GM15510 (cell line): ENCODE measurements around the gene NLRP5.

Experiments used
- POLR2A ChIP-seq: IDR thresholded peaks from 3 replicates; pipeline ENCODE4 v1.6.1; 2011; ENCODE audit warnings: borderline replicate concordance; ENCODE audit not compliant: insufficient read length; ENCODE audit errors: extremely low read depth

Gene NLRP5

GRCh38 chr19:56091066-56091490 is 104.5 kb downstream of the NLRP5 start:
- no peak for TF ChIP-seq POLR2A

- no peak for TF ChIP-seq POLR2A
These were observed 105.4 kb downstream of the NLRP5 start for GRCh38 chr19:56091751-56092546.

GRCh38 chr19:56092685-56093631 is 106.4 kb downstream of the NLRP5 start:
- no peak for TF ChIP-seq POLR2A

- no peak for TF ChIP-seq POLR2A
These were observed 107.9 kb downstream of the NLRP5 start for GRCh38 chr19:56094449-56094848.

DNA sequence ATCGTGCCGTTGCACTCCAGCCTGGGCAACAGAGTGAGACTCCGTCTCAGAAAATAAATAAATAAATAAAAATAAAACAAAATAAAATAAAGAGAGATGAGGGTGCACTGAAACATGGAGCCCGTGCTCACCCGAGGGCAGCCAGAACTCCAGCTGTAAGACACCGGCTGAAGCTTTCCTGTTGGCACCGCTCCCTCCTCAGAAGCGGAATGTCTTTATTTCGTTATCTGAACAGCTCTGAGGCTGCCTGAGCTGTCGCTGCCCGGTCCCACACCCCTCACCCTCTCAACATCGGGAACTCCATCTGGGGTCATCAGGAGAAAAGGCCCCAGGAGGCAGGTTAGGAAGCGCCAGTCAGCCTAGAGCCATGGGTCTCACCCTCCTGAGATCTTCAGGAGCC is 110.1 kb downstream of the NLRP5 start:
- TF ChIP-seq POLR2A = no peak

GRCh38 chr19:56097306-56097705 is 110.7 kb downstream of the NLRP5 start:
- TF ChIP-seq POLR2A = no peak

GRCh38 chr19:56097776-56098175 is 111.2 kb downstream of the NLRP5 start:
- no peak for TF ChIP-seq POLR2A

DNA sequence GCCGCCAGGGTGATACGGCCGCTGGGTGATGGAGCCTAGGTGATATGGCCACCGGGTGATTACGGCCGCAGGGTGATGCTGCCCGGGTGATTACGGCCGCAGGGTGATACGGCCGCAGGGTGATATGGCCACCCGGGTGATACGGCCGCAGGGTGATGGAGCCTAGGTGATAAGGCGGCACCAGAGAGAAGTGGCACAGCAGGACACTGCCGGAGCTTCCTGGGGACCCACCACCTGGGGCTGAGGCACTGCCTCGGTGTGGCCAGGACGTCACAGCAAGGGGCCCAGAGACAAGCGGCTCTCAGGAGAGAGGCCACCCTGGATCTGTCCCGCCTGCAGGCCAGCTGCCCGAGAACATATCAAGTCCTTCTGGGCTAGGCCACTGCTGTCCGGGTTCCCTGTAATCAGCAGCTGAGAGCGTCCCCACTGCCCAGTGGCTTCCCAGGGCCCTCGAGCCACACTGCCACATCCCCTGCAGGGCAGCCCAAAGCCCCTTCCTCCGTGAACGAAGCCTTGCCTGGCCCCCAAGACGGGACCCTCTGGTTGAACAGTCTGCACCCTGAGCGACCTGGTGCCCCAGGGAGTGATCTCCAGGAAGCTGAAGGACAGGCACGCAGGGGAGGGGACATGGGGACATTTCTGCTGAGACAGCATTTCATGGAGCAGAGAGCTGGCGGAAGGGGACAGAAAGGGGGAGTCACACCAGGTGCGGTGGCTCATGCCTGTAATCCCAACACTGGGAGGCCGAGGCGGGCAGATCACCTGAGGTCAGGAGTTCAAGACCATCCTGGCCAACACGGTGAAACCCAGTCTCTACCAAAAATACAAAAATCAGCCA is 112.4 kb downstream of the NLRP5 start:
- TF ChIP-seq POLR2A = no peak

GRCh38 chr19:56099638-56100539 is 113.3 kb downstream of the NLRP5 start:
- TF ChIP-seq POLR2A = no peak

GRCh38 chr19:56101095-56101494 is 114.5 kb downstream of the NLRP5 start:
- no peak for TF ChIP-seq POLR2A

- TF ChIP-seq POLR2A = no peak
These were observed 115.4 kb downstream of the NLRP5 start for GRCh38 chr19:56101746-56102535.

GRCh38 chr19:56103027-56103614 is 116.5 kb downstream of the NLRP5 start:
- no peak for TF ChIP-seq POLR2A
